Measurements from ENCODE around the gene ANO8. TPM values are rescaled to one million over a fixed set of nuclear protein-coding genes. Genes with fewer than 3 reads are reported as not detected.
A peak's percentile ranks its signal among the peaks of the same experiment; 100 is the strongest.

ANO8 gene
- total RNA-seq, 2 experiments from 2014 or later: 19.5 to 23.1 TPM

GRCh38 chr19:17321655-17322489 is 12.8 kb downstream of the ANO8 start:
- DNase-seq (no peak), ATAC-seq (ENCODE audit: low read depth) (no peak)
- Mint-ChIP-seq H3K27ac (peak overlapping the region; percentile 28), H3K4me3 (no peak overlapping the region), H3K27me3 (no peaks in the 10 kb centered on the region), H3K9me3 (no peaks in the 10 kb centered on the region), H3K4me1 (peaks cover 4% of the 10 kb centered on the region), H3K36me3 (peaks cover 5% of the 10 kb centered on the region)
- POLR2A ChIA-PET: interaction anchor here (0.6 to 0.9 kb wide), 2 partner anchors 12 to 1170 kb away, joined by 3 read pairs; no protein-coding TSS in a partner anchor

- DNase-seq (no peak), ATAC-seq (ENCODE audit: low read depth) (no peak)
- Mint-ChIP-seq H3K4me1 (peaks cover 5% of the 10 kb centered on the region), H3K27me3 (no peaks in the 10 kb centered on the region), H3K4me3 (no peak overlapping the region), H3K36me3 (peaks cover 14% of the 10 kb centered on the region), H3K27ac (no peak overlapping the region), H3K9me3 (no peaks in the 10 kb centered on the region)
- POLR2A ChIA-PET: interaction anchor here (1.2 kb wide), 1 partner anchor 11 kb away, joined by 3 read pairs; the partner anchor contains the start of gene DDA1
These were observed 14.2 kb downstream of the ANO8 start for GRCh38 chr19:17320435-17320834.

- no peak for ATAC-seq (ENCODE audit: low read depth)
- Mint-ChIP-seq H3K27ac (no peak overlapping the region), H3K4me3 (no peak overlapping the region), H3K27me3 (no peaks in the 10 kb centered on the region), H3K4me1 (peaks cover 5% of the 10 kb centered on the region), H3K36me3 (peaks cover 15% of the 10 kb centered on the region), H3K9me3 (no peaks in the 10 kb centered on the region)
- DNase-seq: no peak
- POLR2A ChIA-PET: interaction anchor here (1.7 kb wide), 1 partner anchor 11 kb away, joined by 3 read pairs; no protein-coding TSS in a partner anchor
These were observed 15.0 kb downstream of the ANO8 start for GRCh38 chr19:17319473-17320238.

GRCh38 chr19:17318966-17319365 is 15.7 kb downstream of the ANO8 start:
- no peak overlapping the region for H3K4me3 Mint-ChIP-seq
- H3K9me3 Mint-ChIP-seq: no peaks in the 10 kb centered on the region
- ATAC-seq (ENCODE audit: low read depth): no peak
- POLR2A ChIA-PET: interaction anchor here (1.7 kb wide), 1 partner anchor 10 kb away, joined by 3 read pairs; no protein-coding TSS in a partner anchor
- peaks cover 5% of the 10 kb centered on the region for H3K4me1 Mint-ChIP-seq
- peaks cover 15% of the 10 kb centered on the region for H3K36me3 Mint-ChIP-seq
- H3K27me3 Mint-ChIP-seq: no peaks in the 10 kb centered on the region
- H3K27ac Mint-ChIP-seq: no peak overlapping the region
- DNase-seq: no peak

- H3K9me3 Mint-ChIP-seq: no peaks in the 10 kb centered on the region
- POLR2A ChIA-PET: no interaction called here
- peaks cover 10% of the 10 kb centered on the region for H3K36me3 Mint-ChIP-seq
- DNase-seq (no peak), ATAC-seq (ENCODE audit: low read depth) (no peak)
- H3K27me3 Mint-ChIP-seq: no peaks in the 10 kb centered on the region
- H3K4me1 Mint-ChIP-seq: peaks cover 14% of the 10 kb centered on the region
- no peak overlapping the region for H3K4me3 Mint-ChIP-seq
- no peak overlapping the region for H3K27ac Mint-ChIP-seq
These were observed 20.6 kb downstream of the ANO8 start for GRCh38 chr19:17314007-17314593.

GRCh38 chr19:17312189-17313113 is 22.2 kb downstream of the ANO8 start:
- DNase-seq: no peak
- no peak overlapping the region for H3K4me3 Mint-ChIP-seq
- H3K36me3 Mint-ChIP-seq: peaks cover 10% of the 10 kb centered on the region
- no peaks in the 10 kb centered on the region for H3K27me3 Mint-ChIP-seq
- H3K4me1 Mint-ChIP-seq: peaks cover 21% of the 10 kb centered on the region
- POLR2A ChIA-PET: no interaction called here
- H3K27ac Mint-ChIP-seq: no peak overlapping the region
- ATAC-seq (ENCODE audit: low read depth): no peak
- no peaks in the 10 kb centered on the region for H3K9me3 Mint-ChIP-seq

GRCh38 chr19:17311455-17312188 is 23.0 kb downstream of the ANO8 start:
- H3K4me1 Mint-ChIP-seq: peaks cover 23% of the 10 kb centered on the region
- no peaks in the 10 kb centered on the region for H3K27me3 Mint-ChIP-seq
- peaks cover 10% of the 10 kb centered on the region for H3K36me3 Mint-ChIP-seq
- H3K27ac Mint-ChIP-seq: peak overlapping the region; percentile 51
- DNase-seq (no peak), ATAC-seq (ENCODE audit: low read depth) (no peak)
- peak overlapping the region; percentile 2 for H3K4me3 Mint-ChIP-seq
- POLR2A ChIA-PET: no interaction called here
- H3K9me3 Mint-ChIP-seq: no peaks in the 10 kb centered on the region

GRCh38 chr19:17309965-17310461 is 24.6 kb downstream of the ANO8 start:
- peak overlapping the region; percentile 99 for H3K4me3 Mint-ChIP-seq
- ATAC-seq (ENCODE audit: low read depth) (no peak), DNase-seq (no peak)
- no peaks in the 10 kb centered on the region for H3K9me3 Mint-ChIP-seq
- POLR2A ChIA-PET: interaction anchor here (0.8 to 3.8 kb wide), 10 partner anchors 11 to 95 kb away, joined by 3 to 45 read pairs (median 4); partner anchors contain the start of genes ANO8, BST2 and GTPBP3
- peaks cover 26% of the 10 kb centered on the region for H3K4me1 Mint-ChIP-seq
- H3K27me3 Mint-ChIP-seq: no peaks in the 10 kb centered on the region
- no peaks in the 10 kb centered on the region for H3K36me3 Mint-ChIP-seq
- peak overlapping the region; percentile 99 for H3K27ac Mint-ChIP-seq

GRCh38 chr19:17309198-17309964 is 25.3 kb downstream of the ANO8 start, which contains the start of gene DDA1:
TSS of gene DDA1 (plus strand) at chr19:17309563. CDS start at chr19:17309655, 92 bp downstream.
- Mint-ChIP-seq H3K27ac (peak within 1 kb of the TSS; percentile 99), H3K9me3 (no peaks in the 10 kb centered on the region), H3K36me3 (no peaks in the 10 kb centered on the region), H3K27me3 (no peaks in the 10 kb centered on the region), H3K4me3 (peak within 1 kb of the TSS; percentile 99), H3K4me1 (peaks cover 30% of the 10 kb centered on the region)
- DNase-seq: peak; percentile 92
- POLR2A ChIA-PET: interaction anchor here (0.6 to 3.8 kb wide), 18 partner anchors 10 to 545 kb away, joined by 3 to 45 read pairs (median 4); partner anchors contain the start of genes ANO8, BST2, FCHO1 and GTPBP3
- peak; percentile 75 for ATAC-seq (ENCODE audit: low read depth)

- Mint-ChIP-seq H3K27me3 (no peaks in the 10 kb centered on the region), H3K9me3 (no peaks in the 10 kb centered on the region), H3K27ac (no peak overlapping the region), H3K36me3 (no peaks in the 10 kb centered on the region), H3K4me3 (peak overlapping the region; percentile 26), H3K4me1 (peaks cover 36% of the 10 kb centered on the region)
- no peak for ATAC-seq (ENCODE audit: low read depth)
- POLR2A ChIA-PET: interaction anchor here (2.6 to 3.8 kb wide), 3 partner anchors 16 to 26 kb away, joined by 14 to 45 read pairs (median 26); partner anchors contain the start of gene ANO8
- no peak for DNase-seq
These were observed 26.7 kb downstream of the ANO8 start for GRCh38 chr19:17307876-17308377.

GRCh38 chr19:17306285-17306714 is 28.4 kb downstream of the ANO8 start:
- H3K27ac Mint-ChIP-seq: peak overlapping the region; percentile 89
- H3K9me3 Mint-ChIP-seq: no peaks in the 10 kb centered on the region
- POLR2A ChIA-PET: interaction anchor here (0.7 to 3.8 kb wide), 4 partner anchors 15 to 91 kb away, joined by 3 to 45 read pairs (median 4); partner anchors contain the start of genes ANO8 and USE1
- DNase-seq (no peak), ATAC-seq (ENCODE audit: low read depth) (no peak)
- H3K27me3 Mint-ChIP-seq: no peaks in the 10 kb centered on the region
- H3K36me3 Mint-ChIP-seq: peaks cover 1% of the 10 kb centered on the region
- peak overlapping the region; percentile 91 for H3K4me3 Mint-ChIP-seq
- H3K4me1 Mint-ChIP-seq: peaks cover 39% of the 10 kb centered on the region

Data from activated naive CD8-positive, alpha-beta T cell treated with anti-CD3 and anti-CD28 coated beads, Interleukin-2, amount 10 ng/mL, durations not matched to agents 7 days and 5 days (primary cell).